Measurements from ENCODE around the gene ADCY4.
A peak's percentile ranks its signal among the peaks of the same experiment; 100 is the strongest.

ADCY4 gene

DNA sequence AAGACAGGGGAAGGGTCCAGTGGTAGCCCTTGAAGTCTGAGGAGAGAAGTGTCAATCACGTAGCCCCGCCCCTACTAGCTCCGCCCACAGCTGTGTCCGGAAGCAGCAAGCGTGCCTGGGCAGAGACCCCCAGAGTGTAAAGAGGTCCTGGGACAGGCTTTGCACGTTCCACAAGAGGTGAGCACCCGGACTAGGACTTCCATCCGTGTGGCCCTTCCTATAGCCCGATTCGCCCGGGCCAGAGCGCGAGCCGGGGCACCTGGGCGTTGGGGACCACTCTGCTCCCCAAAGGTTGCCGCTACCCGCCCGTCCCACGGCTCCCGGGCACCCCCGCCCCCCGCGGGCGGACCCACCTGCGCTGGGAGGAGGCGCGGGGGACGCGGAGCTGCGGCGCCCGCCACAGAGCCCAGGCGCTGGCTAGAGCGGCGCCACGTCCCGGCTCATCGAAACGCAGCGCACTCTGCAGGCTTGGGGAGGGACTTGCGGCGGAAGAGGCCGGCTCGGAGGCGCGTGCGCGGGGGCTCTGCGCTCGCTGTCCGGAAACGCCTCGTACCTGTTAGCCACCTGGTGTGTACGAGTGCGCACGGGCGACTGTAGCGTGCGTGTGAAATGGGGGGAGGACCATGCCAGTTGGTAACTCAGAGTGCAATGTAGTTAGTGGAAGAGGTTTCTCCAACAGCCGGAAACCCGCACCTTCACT lies 63.6 kb downstream of the ADCY4 start, which contains the start of gene RABGGTA:
Gene RABGGTA, minus strand, starts transcription at position 464 of the 700 bp plus-strand sequence. CDS start 482 bp downstream, outside the sequence.
- peak; percentile 92 for DNase-seq

DNA sequence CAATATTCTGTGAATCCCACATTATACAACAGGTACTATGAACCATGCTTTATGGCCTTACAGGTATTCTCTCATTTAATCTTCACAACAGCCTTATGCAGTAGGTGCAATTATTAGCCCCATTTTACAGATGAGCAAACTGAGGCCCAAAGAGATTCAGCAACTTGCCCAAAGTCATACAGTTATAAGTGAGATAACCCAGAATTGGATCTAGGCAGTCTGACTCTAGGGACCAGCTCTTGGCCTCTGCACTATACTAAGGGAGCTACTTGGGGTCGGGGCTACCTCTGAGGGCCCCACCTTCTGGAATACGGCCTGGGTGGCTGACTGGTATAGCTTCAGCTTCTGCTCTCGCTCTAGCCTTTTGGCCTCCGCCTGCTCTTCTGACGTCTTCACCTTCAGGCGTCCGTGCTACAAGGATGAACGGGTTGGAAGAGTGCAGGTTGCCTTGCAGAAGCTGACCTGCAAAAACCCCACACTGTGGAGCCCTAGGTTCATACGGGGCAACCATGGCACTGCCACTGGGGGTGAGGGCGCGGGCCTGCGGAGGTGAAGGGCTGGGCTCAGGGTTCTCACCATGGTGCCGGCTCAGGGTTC lies 64.2 kb downstream of the ADCY4 start:
- DNase-seq, result no peak

DNA sequence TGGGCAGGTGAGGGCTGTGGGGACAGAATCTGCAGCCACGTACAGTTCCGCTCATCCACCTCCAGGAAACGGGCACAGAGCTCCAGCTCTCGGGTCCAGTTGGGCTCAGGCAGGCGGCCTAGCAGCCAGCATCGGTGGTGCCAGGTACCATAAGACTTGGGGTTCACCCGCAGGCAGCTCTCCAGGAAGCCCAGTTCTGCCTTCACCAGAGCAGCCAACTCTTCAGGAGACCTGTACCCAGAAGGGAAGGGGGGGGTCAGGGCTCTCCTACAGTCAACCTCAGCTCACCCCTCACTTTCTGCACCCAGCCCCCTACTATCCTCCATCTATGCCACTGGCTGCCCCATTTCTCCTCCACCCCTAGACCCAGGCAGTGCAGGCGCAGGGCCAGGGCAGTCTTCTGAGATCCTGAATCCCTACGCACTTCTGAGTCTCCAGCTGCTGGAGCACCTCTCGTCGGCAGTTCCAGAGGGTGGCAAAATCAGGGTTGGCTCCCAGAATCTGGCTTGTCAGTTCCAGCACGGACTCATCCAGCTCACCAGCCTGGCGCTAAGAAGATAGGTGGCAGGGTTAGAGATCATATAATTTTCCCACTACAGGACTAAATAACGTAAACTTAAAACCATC lies 64.8 kb downstream of the ADCY4 start:
- no peak for DNase-seq

DNA sequence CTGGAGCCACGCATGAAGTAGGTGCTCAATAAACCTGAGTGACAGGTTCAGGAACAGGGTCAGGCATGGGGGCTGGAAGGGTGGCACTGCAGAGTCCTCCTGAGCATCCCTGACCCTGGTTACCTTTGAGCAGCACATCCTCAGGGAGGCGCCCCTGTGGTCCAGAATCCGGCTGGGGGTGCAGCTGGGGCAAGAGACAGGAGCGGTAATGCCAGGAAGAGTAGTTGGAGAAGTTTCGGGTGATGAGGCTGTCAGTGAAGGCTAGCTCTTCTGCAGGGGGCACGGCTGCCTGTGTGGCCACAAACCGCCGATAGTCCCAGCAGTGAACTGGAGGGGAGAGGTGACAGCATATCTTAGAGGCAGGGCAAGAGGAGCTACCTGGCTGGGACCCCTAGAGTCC lies 65.5 kb downstream of the ADCY4 start:
- no peak for DNase-seq

All from NCI-H510A treated with DMSO at 0.1 percent for 48 hours (cell line).